Activated CD4-positive, alpha-beta memory T cell treated with anti-CD3 and anti-CD28 coated beads, Interleukin-2, amount 10 ng/mL, durations not matched to agents 7 days and 5 days (primary cell): ENCODE results near the gene TOMM40L. TPM values are rescaled to one million over a fixed set of nuclear protein-coding genes. Genes with fewer than 3 reads are reported as not detected.
"Not testable (repeated sequence)": the region's sequence is repeated elsewhere in the genome, so short reads cannot be mapped to it uniquely, and the experiment has no call there.

Experiments
- CTCF ChIA-PET: fragments of 350-600 bp; sonication (Branson Sonifier 250); formaldehyde crosslinking; loops from one replicate; lab custom pipeline; 2021; ENCODE audit warnings: antibody characterized with exemption, inconsistent platforms; lab: Charles Lee
- POLR2A ChIA-PET: fragments of 350-600 bp; sonication (Branson Sonifier 250); formaldehyde crosslinking; loops from one replicate; lab custom pipeline; 2021; ENCODE audit warnings: antibody characterized with exemption; lab: Charles Lee
- DNase-seq: peaks from one replicate; pipeline ENCODE4 v3.0.0-alpha.2; 2020
- H3K27ac Mint-ChIP-seq: one replicate; pipeline ENCODE4 v1.8.0; 2021; ENCODE audit warnings: mild to moderate bottlenecking, mixed read lengths
- H3K27me3 Mint-ChIP-seq: one replicate; pipeline ENCODE4 v1.8.0; 2021; ENCODE audit warnings: mixed read lengths
- H3K36me3 Mint-ChIP-seq: one replicate; pipeline ENCODE4 v1.8.0; 2021; ENCODE audit warnings: low read depth, mixed read lengths
- H3K4me1 Mint-ChIP-seq: one replicate; pipeline ENCODE4 v1.8.0; 2021; ENCODE audit warnings: mixed read lengths
- H3K4me3 Mint-ChIP-seq: one replicate; pipeline ENCODE4 v1.8.0; 2021; ENCODE audit warnings: mild to moderate bottlenecking, mixed read lengths
- H3K9me3 Mint-ChIP-seq: one replicate; pipeline ENCODE4 v1.8.0; 2021; ENCODE audit warnings: mixed read lengths
- total RNA-seq, 2 experiments: library from RNA; stranded (reverse); gene quantifications; one replicate each; pipeline ENCODE4 v1.2.3, GENCODE V29; 2021

TOMM40L gene
- total RNA-seq, 2 experiments from 2014 or later: 17.4 to 18.1 TPM

- H3K4me1 Mint-ChIP-seq: peaks cover 44% of the 10 kb centered on the region
- POLR2A ChIA-PET: interaction anchor here (3.9 kb wide), 1 partner anchor 12 kb away, joined by 26 read pairs; the partner anchor contains the start of gene NDUFS2
- peaks cover 52% of the 10 kb centered on the region for H3K36me3 Mint-ChIP-seq
- no peaks in the 10 kb centered on the region for H3K9me3 Mint-ChIP-seq
- CTCF ChIA-PET: no interaction called here
- DNase-seq: no peak
- H3K27ac Mint-ChIP-seq: no peak overlapping the region
- no peak overlapping the region for H3K4me3 Mint-ChIP-seq
- H3K27me3 Mint-ChIP-seq: no peaks in the 10 kb centered on the region
Observed at GRCh38 chr1:161214369-161214768, 11.5 kb upstream of the TOMM40L start.

GRCh38 chr1:161215076-161215475, 10.8 kb upstream of the TOMM40L start, which contains the start of gene FCER1G:
TSS of gene FCER1G (plus strand) at chr1:161215295. CDS start at chr1:161215322, 27 bp downstream.
- ChIA-PET CTCF (interaction anchor here (3.2 kb wide), 1 partner anchor 11 kb away, joined by 30 read pairs; the partner anchor contains the start of gene TOMM40L), POLR2A (interaction anchor here (3.1 to 5.2 kb wide), 2 partner anchors 9 to 13 kb away, joined by 11 to 44 read pairs; partner anchors contain the start of gene NDUFS2)
- Mint-ChIP-seq H3K27me3 (no peaks in the 10 kb centered on the region), H3K9me3 (no peaks in the 10 kb centered on the region), H3K4me1 (peaks cover 39% of the 10 kb centered on the region), H3K27ac (peak within 1 kb of the TSS; percentile 31), H3K4me3 (no peak within 1 kb of the TSS), H3K36me3 (peaks cover 45% of the 10 kb centered on the region)
- DNase-seq: no peak

- no peak for DNase-seq
- Mint-ChIP-seq H3K27ac (peak overlapping the region; percentile 7), H3K4me1 (peaks cover 43% of the 10 kb centered on the region), H3K27me3 (no peaks in the 10 kb centered on the region), H3K36me3 (peaks cover 28% of the 10 kb centered on the region), H3K9me3 (no peaks in the 10 kb centered on the region), H3K4me3 (no peak overlapping the region)
- POLR2A ChIA-PET: interaction anchor here (1.3 to 5.2 kb wide), 4 partner anchors 9 to 35 kb away, joined by 3 to 44 read pairs (median 12); partner anchors contain the start of genes NDUFS2 and TOMM40L
- CTCF ChIA-PET: interaction anchor here (0.6 to 3.2 kb wide), 5 partner anchors 9 to 165 kb away, joined by 3 to 30 read pairs (median 4); partner anchors contain the start of gene TOMM40L
Observed at GRCh38 chr1:161216945-161217712, 8.7 kb upstream of the TOMM40L start.

GRCh38 chr1:161217831-161218230, 8.0 kb upstream of the TOMM40L start:
- no peak overlapping the region for H3K4me3 Mint-ChIP-seq
- H3K27ac Mint-ChIP-seq: no peak overlapping the region
- CTCF ChIA-PET: interaction anchor here (0.6 to 3.5 kb wide), 4 partner anchors 8 to 165 kb away, joined by 3 to 30 read pairs (median 10); partner anchors contain the start of gene TOMM40L
- no peaks in the 10 kb centered on the region for H3K27me3 Mint-ChIP-seq
- peaks cover 43% of the 10 kb centered on the region for H3K4me1 Mint-ChIP-seq
- no peaks in the 10 kb centered on the region for H3K9me3 Mint-ChIP-seq
- POLR2A ChIA-PET: interaction anchor here (1.3 to 5.2 kb wide), 4 partner anchors 8 to 36 kb away, joined by 3 to 44 read pairs (median 12); partner anchors contain the start of genes NDUFS2 and TOMM40L
- peaks cover 24% of the 10 kb centered on the region for H3K36me3 Mint-ChIP-seq
- no peak for DNase-seq

- Mint-ChIP-seq H3K36me3 (peaks cover 17% of the 10 kb centered on the region), H3K9me3 (no peaks in the 10 kb centered on the region), H3K27ac (no peak overlapping the region), H3K4me1 (peaks cover 43% of the 10 kb centered on the region), H3K4me3 (no peak overlapping the region), H3K27me3 (no peaks in the 10 kb centered on the region)
- no peak for DNase-seq
- POLR2A ChIA-PET: interaction anchor here (1.1 to 5.2 kb wide), 4 partner anchors 12 to 156 kb away, joined by 3 to 44 read pairs (median 7); partner anchors contain the start of gene NDUFS2
- CTCF ChIA-PET: interaction anchor here (1.6 to 5.1 kb wide), 3 partner anchors 10 to 164 kb away, joined by 8 to 16 read pairs (median 15); partner anchors contain the start of gene PPOX
Observed at GRCh38 chr1:161218301-161219077, 7.4 kb upstream of the TOMM40L start.

GRCh38 chr1:161219078-161219892, 6.6 kb upstream of the TOMM40L start:
- ChIA-PET POLR2A (interaction anchor here (1.1 to 5.2 kb wide), 2 partner anchors 17 to 155 kb away, joined by 3 to 44 read pairs; partner anchors contain the start of gene NDUFS2), CTCF (interaction anchor here (0.9 to 5.1 kb wide), 6 partner anchors 9 to 163 kb away, joined by 3 to 16 read pairs (median 6); partner anchors contain the start of gene PPOX)
- H3K4me1 Mint-ChIP-seq: peaks cover 43% of the 10 kb centered on the region
- H3K27ac Mint-ChIP-seq: no peak overlapping the region
- no peak for DNase-seq
- H3K4me3 Mint-ChIP-seq: no peak overlapping the region
- peaks cover 9% of the 10 kb centered on the region for H3K36me3 Mint-ChIP-seq
- no peaks in the 10 kb centered on the region for H3K9me3 Mint-ChIP-seq
- H3K27me3 Mint-ChIP-seq: no peaks in the 10 kb centered on the region

- Mint-ChIP-seq H3K27me3 (no peaks in the 10 kb centered on the region), H3K27ac (no peak overlapping the region), H3K4me3 (no peak overlapping the region), H3K36me3 (peaks cover 3% of the 10 kb centered on the region), H3K9me3 (no peaks in the 10 kb centered on the region), H3K4me1 (peaks cover 41% of the 10 kb centered on the region)
- ChIA-PET POLR2A (interaction anchor here (5.2 kb wide), 1 partner anchor 17 kb away, joined by 44 read pairs; the partner anchor contains the start of gene NDUFS2), CTCF (interaction anchor here (0.6 to 5.1 kb wide), 7 partner anchors 9 to 162 kb away, joined by 3 to 16 read pairs (median 5); partner anchors contain the start of gene PPOX)
- no peak for DNase-seq
Observed at GRCh38 chr1:161220002-161220401, 5.9 kb upstream of the TOMM40L start.

- no peak overlapping the region for H3K4me3 Mint-ChIP-seq
- POLR2A ChIA-PET: interaction anchor here (0.8 to 2.8 kb wide), 4 partner anchors 12 to 39 kb away, joined by 3 to 12 read pairs (median 4); partner anchors contain the start of gene NDUFS2
- CTCF ChIA-PET: interaction anchor here (0.9 to 10.7 kb wide), 6 partner anchors 12 to 160 kb away, joined by 3 to 193 read pairs (median 11); partner anchors contain the start of genes CFAP126, NDUFS2 and PPOX
- H3K36me3 Mint-ChIP-seq: peaks cover 2% of the 10 kb centered on the region
- H3K27ac Mint-ChIP-seq: no peak overlapping the region
- peaks cover 48% of the 10 kb centered on the region for H3K4me1 Mint-ChIP-seq
- no peaks in the 10 kb centered on the region for H3K9me3 Mint-ChIP-seq
- DNase-seq: no peak
- no peaks in the 10 kb centered on the region for H3K27me3 Mint-ChIP-seq
Observed at GRCh38 chr1:161222175-161223019, 3.5 kb upstream of the TOMM40L start.

GRCh38 chr1:161223805-161224694, 1.8 kb upstream of the TOMM40L start:
- H3K27me3 Mint-ChIP-seq: no peaks in the 10 kb centered on the region
- H3K36me3 Mint-ChIP-seq: peaks cover 18% of the 10 kb centered on the region
- H3K27ac Mint-ChIP-seq: peak overlapping the region; percentile 16
- CTCF ChIA-PET: interaction anchor here (1.6 to 10.7 kb wide), 10 partner anchors 8 to 159 kb away, joined by 6 to 193 read pairs (median 44); partner anchors contain the start of genes CFAP126, FCER1G, NDUFS2 and PPOX
- no peaks in the 10 kb centered on the region for H3K9me3 Mint-ChIP-seq
- H3K4me3 Mint-ChIP-seq: no peak overlapping the region
- no peak for DNase-seq
- POLR2A ChIA-PET: interaction anchor here (1.3 to 3.5 kb wide), 2 partner anchors 13 to 21 kb away, joined by 5 to 69 read pairs; partner anchors contain the start of gene NDUFS2
- peaks cover 47% of the 10 kb centered on the region for H3K4me1 Mint-ChIP-seq

GRCh38 chr1:161224695-161225087, 1.2 kb upstream of the TOMM40L start:
- POLR2A ChIA-PET: interaction anchor here (2.3 to 3.5 kb wide), 2 partner anchors 22 to 42 kb away, joined by 32 to 69 read pairs; partner anchors contain the start of gene NDUFS2

More at GRCh38 chr1:161224695-161225087, 1.2 kb upstream of the TOMM40L start:
- H3K4me1 Mint-ChIP-seq: peaks cover 47% of the 10 kb centered on the region
- not testable (repeated sequence) for DNase-seq, H3K27me3 Mint-ChIP-seq, H3K9me3 Mint-ChIP-seq, H3K27ac Mint-ChIP-seq, H3K4me3 Mint-ChIP-seq
- H3K36me3 Mint-ChIP-seq: peaks cover 24% of the 10 kb centered on the region
- CTCF ChIA-PET: interaction anchor here (1.4 to 10.7 kb wide), 13 partner anchors 8 to 158 kb away, joined by 5 to 193 read pairs (median 57); partner anchors contain the start of genes CFAP126, FCER1G, KLHDC9 and NDUFS2
